Nephron progenitor cell (in vitro differentiated cells): ENCODE results near the gene TSSK3.

Experiments
- DNase-seq: peaks from one replicate; pipeline ENCODE4 v3.0.0; 2021
- H3K27ac Mint-ChIP-seq: 2 replicates; pipeline ENCODE4 v1.8.0; 2021; ENCODE audit warnings: mild to moderate bottlenecking, moderate library complexity, mixed read lengths
- H3K27me3 Mint-ChIP-seq: 2 replicates; pipeline ENCODE4 v1.8.0; 2021; ENCODE audit warnings: mild to moderate bottlenecking, low read depth, mixed read lengths; ENCODE audit not compliant: poor library complexity
- H3K36me3 Mint-ChIP-seq: 2 replicates; pipeline ENCODE4 v1.8.0; 2021; ENCODE audit warnings: low read depth, mixed read lengths
- H3K4me1 Mint-ChIP-seq: 2 replicates; pipeline ENCODE4 v1.8.0; 2021; ENCODE audit warnings: mixed read lengths
- H3K4me3 Mint-ChIP-seq: 2 replicates; pipeline ENCODE4 v1.8.0; 2021; ENCODE audit warnings: mild to moderate bottlenecking, moderate library complexity, mixed read lengths
- H3K9me3 Mint-ChIP-seq: 2 replicates; pipeline ENCODE4 v1.8.0; 2021; ENCODE audit warnings: mild to moderate bottlenecking, moderate library complexity, mixed read lengths
- TF ChIP-seq, protein P1 (sequence below): fragments of 200-600 bp; sonication (generic); IDR thresholded peaks from 2 replicates; pipeline ENCODE4 v1.5.0; 2021; ENCODE audit warnings: antibody characterized with exemption

Gene TSSK3

DNA sequence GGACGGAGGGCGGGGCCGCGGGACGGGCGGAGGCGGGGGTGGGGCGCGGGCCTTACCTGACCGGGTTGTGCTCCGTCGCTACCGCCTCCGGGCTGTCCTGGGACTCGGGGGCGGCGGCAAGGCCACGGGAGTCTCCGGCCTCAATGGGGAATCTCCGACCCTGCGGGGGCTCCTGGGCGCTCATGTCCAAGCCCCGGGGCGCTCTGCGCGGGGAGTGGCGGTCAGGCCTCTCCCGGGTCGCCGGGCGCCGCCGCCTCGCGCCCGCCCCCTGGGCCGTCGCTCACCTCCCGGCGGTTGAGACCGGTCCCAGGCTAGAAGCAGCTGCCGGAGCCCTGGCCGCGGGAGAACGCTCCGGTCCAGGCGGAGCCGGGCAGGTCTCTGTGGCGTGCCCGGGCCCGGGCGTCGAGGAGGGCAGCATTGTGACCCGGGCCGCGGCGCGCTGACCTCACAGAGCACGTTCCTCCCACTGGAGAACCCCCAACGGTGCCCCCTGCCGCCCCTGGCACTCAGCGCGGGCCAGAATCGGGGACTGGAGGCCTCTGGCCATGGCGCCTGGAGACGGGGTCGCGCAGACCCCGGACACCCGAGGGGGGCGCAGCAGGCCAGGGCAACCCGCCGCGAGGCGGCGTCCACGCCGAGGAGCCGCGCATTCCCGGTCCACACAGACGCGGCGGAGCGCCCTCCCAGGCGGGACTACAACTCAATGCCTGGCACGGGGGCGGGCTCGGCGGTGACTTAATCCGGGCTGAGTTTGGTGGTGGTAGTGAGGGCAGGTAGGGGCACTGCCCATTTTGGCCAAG is 465 bp upstream of the TSSK3 start:
- Mint-ChIP-seq H3K27me3 (peaks cover 32% of the 10 kb centered on the region), H3K27ac (no peak overlapping the region), H3K4me3 (peak overlapping the region; percentile 64), H3K36me3 (peaks cover 50% of the 10 kb centered on the region), H3K9me3 (no peaks in the 10 kb centered on the region), H3K4me1 (peaks cover 24% of the 10 kb centered on the region)
- peak; percentile 67 for DNase-seq
- TF ChIP-seq, protein P1, sequence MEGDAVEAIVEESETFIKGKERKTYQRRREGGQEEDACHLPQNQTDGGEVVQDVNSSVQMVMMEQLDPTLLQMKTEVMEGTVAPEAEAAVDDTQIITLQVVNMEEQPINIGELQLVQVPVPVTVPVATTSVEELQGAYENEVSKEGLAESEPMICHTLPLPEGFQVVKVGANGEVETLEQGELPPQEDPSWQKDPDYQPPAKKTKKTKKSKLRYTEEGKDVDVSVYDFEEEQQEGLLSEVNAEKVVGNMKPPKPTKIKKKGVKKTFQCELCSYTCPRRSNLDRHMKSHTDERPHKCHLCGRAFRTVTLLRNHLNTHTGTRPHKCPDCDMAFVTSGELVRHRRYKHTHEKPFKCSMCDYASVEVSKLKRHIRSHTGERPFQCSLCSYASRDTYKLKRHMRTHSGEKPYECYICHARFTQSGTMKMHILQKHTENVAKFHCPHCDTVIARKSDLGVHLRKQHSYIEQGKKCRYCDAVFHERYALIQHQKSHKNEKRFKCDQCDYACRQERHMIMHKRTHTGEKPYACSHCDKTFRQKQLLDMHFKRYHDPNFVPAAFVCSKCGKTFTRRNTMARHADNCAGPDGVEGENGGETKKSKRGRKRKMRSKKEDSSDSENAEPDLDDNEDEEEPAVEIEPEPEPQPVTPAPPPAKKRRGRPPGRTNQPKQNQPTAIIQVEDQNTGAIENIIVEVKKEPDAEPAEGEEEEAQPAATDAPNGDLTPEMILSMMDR, result peak; percentile 25

- TF ChIP-seq, protein P1, result no peak
- Mint-ChIP-seq H3K4me1 (peaks cover 24% of the 10 kb centered on the region), H3K27ac (no peak overlapping the region), H3K36me3 (peaks cover 55% of the 10 kb centered on the region), H3K4me3 (no peak overlapping the region), H3K9me3 (no peaks in the 10 kb centered on the region), H3K27me3 (peaks cover 32% of the 10 kb centered on the region)
- DNase-seq, result no peak
Observed at GRCh38 chr1:32363713-32364112, 1.4 kb downstream of the TSSK3 start.

- Mint-ChIP-seq H3K4me3 (no peak overlapping the region), H3K36me3 (peaks cover 53% of the 10 kb centered on the region), H3K4me1 (peaks cover 21% of the 10 kb centered on the region), H3K9me3 (no peaks in the 10 kb centered on the region), H3K27me3 (peaks cover 27% of the 10 kb centered on the region), H3K27ac (no peak overlapping the region)
- TF ChIP-seq, protein P1, result no peak
- DNase-seq, result no peak
Observed at GRCh38 chr1:32364836-32365235, 2.5 kb downstream of the TSSK3 start.

- H3K4me3 Mint-ChIP-seq, result no peak overlapping the region
- TF ChIP-seq, protein P1, result no peak
- peaks cover 51% of the 10 kb centered on the region for H3K36me3 Mint-ChIP-seq
Observed at GRCh38 chr1:32365445-32365844, 3.1 kb downstream of the TSSK3 start.

GRCh38 chr1:32367912-32368635 is 5.7 kb downstream of the TSSK3 start:
- Mint-ChIP-seq H3K4me3 (no peak overlapping the region), H3K27ac (no peak overlapping the region), H3K9me3 (no peaks in the 10 kb centered on the region), H3K4me1 (peaks cover 6% of the 10 kb centered on the region), H3K27me3 (peaks cover 6% of the 10 kb centered on the region), H3K36me3 (peaks cover 53% of the 10 kb centered on the region)
- no peak for DNase-seq
- TF ChIP-seq, protein P1, result no peak

More at GRCh38 chr1:32365445-32365844, 3.1 kb downstream of the TSSK3 start:
- Mint-ChIP-seq H3K27ac (no peak overlapping the region), H3K27me3 (peaks cover 22% of the 10 kb centered on the region), H3K9me3 (no peaks in the 10 kb centered on the region), H3K4me1 (peaks cover 19% of the 10 kb centered on the region)
- DNase-seq, result no peak
